ENCODE measurements around the gene SNX17.

The SNX17 gene

GRCh38 chr2:27362678-27363420, 7.6 kb upstream of the SNX17 start:
- Mint-ChIP-seq H3K9me3 (peaks cover 13% of the 10 kb centered on the region), H3K27me3 (ENCODE audit: low read depth, poor library complexity) (peaks cover 3% of the 10 kb centered on the region), H3K4me1 (peaks cover 22% of the 10 kb centered on the region), H3K4me3 (no peak overlapping the region), H3K36me3 (ENCODE audit: low read depth) (peaks cover 64% of the 10 kb centered on the region), H3K27ac (no peak overlapping the region)
- DNase-seq = no peak
- TF ChIP-seq, protein P1, sequence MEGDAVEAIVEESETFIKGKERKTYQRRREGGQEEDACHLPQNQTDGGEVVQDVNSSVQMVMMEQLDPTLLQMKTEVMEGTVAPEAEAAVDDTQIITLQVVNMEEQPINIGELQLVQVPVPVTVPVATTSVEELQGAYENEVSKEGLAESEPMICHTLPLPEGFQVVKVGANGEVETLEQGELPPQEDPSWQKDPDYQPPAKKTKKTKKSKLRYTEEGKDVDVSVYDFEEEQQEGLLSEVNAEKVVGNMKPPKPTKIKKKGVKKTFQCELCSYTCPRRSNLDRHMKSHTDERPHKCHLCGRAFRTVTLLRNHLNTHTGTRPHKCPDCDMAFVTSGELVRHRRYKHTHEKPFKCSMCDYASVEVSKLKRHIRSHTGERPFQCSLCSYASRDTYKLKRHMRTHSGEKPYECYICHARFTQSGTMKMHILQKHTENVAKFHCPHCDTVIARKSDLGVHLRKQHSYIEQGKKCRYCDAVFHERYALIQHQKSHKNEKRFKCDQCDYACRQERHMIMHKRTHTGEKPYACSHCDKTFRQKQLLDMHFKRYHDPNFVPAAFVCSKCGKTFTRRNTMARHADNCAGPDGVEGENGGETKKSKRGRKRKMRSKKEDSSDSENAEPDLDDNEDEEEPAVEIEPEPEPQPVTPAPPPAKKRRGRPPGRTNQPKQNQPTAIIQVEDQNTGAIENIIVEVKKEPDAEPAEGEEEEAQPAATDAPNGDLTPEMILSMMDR (IDR thresholded peaks at IDR 0.05) = no peak

- Mint-ChIP-seq H3K36me3 (ENCODE audit: low read depth) (peaks cover 55% of the 10 kb centered on the region), H3K9me3 (peaks cover 4% of the 10 kb centered on the region), H3K27ac (no peak overlapping the region), H3K4me1 (peaks cover 21% of the 10 kb centered on the region), H3K27me3 (ENCODE audit: low read depth, poor library complexity) (no peaks in the 10 kb centered on the region), H3K4me3 (no peak overlapping the region)
- DNase-seq = no peak
- TF ChIP-seq, protein P1 (IDR thresholded peaks at IDR 0.05) = no peak
These were observed 6.5 kb upstream of the SNX17 start for GRCh38 chr2:27363933-27364332.

DNA sequence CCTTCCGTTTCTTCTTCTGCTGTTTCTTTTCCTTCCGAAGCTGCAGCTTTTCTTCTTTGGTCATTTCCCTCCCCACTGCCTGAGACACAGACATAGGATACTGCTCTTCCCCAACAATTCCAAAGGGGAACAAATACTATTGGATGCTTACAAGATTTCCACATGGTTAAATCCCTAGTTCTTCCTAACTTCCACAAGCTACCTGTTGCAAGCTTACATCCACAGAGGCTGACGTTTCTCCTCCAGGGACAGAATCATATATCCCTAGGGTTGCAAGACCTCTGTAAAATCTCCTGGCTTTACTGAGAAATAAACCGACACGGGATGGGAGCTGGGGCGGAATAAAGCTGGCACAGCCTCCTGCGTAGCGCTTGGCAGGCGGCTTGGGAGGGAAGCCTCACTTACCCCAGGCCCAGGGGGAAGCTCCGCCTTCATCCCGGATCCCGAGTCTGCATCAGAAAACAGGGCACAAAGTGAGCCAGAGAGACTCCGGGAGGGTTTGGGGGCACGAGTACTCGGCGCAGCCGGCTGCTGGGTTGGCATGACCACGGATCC, 868 bp upstream of the SNX17 start:
- Mint-ChIP-seq H3K27ac (peak overlapping the region; percentile 78), H3K27me3 (ENCODE audit: low read depth, poor library complexity) (peaks cover 4% of the 10 kb centered on the region), H3K4me1 (peaks cover 45% of the 10 kb centered on the region), H3K4me3 (peak overlapping the region; percentile 93), H3K9me3 (no peaks in the 10 kb centered on the region), H3K36me3 (ENCODE audit: low read depth) (peaks cover 47% of the 10 kb centered on the region)
- TF ChIP-seq, protein P1 (IDR thresholded peaks at IDR 0.05) = no peak
- DNase-seq = no peak

GRCh38 chr2:27370816-27371620, 602 bp downstream of the SNX17 start:
- peaks cover 49% of the 10 kb centered on the region for H3K36me3 Mint-ChIP-seq (ENCODE audit: low read depth)
- DNase-seq = peak; percentile 36
- peaks cover 39% of the 10 kb centered on the region for H3K4me1 Mint-ChIP-seq

GRCh38 chr2:27372937-27373336, 2.5 kb downstream of the SNX17 start:
- H3K36me3 Mint-ChIP-seq (ENCODE audit: low read depth) = peaks cover 44% of the 10 kb centered on the region
- TF ChIP-seq, protein P1 (IDR thresholded peaks at IDR 0.05) = no peak
- H3K4me3 Mint-ChIP-seq = peak overlapping the region; percentile 55
- H3K27ac Mint-ChIP-seq = no peak overlapping the region
- no peak for DNase-seq
- H3K4me1 Mint-ChIP-seq = peaks cover 35% of the 10 kb centered on the region
- H3K27me3 Mint-ChIP-seq (ENCODE audit: low read depth, poor library complexity) = peaks cover 9% of the 10 kb centered on the region
- H3K9me3 Mint-ChIP-seq = no peaks in the 10 kb centered on the region

More at GRCh38 chr2:27370816-27371620, 602 bp downstream of the SNX17 start:
- Mint-ChIP-seq H3K9me3 (no peaks in the 10 kb centered on the region), H3K27ac (peak overlapping the region; percentile 92), H3K27me3 (ENCODE audit: low read depth, poor library complexity) (peaks cover 4% of the 10 kb centered on the region), H3K4me3 (peak overlapping the region; percentile 93)
- TF ChIP-seq, protein P1 (IDR thresholded peaks at IDR 0.05) = no peak

Measured in nephron progenitor cell (in vitro differentiated cells).